Body of pancreas (tissue), 4 donors: ENCODE results near the gene CCDC73. TPM values are rescaled to one million over a fixed set of nuclear protein-coding genes. Genes with fewer than 3 reads are reported as not detected.

ENCODE experiments used
- ATAC-seq: fragments of 150-250 bp; one replicate; pipeline ENCODE4 v1.9.1; 2016
- DNase-seq, 4 donors: peaks; one replicate each; pipeline ENCODE4 v3.0.0-alpha.2; 2019
- H3K27ac ChIP-seq, 4 donors: fragments of 200-600 bp; sonication (generic); 1 replicate in 3 of 4; 2 replicates in 1 of 4; pipeline versions ENCODE4 v1.5.1 to v1.6.1; 2016 to 2019; ENCODE audit warnings: mild to moderate bottlenecking in 1 of 4, mixed read lengths in 1 of 4, moderate library complexity in 1 of 4
- H3K27me3 ChIP-seq, 2 donors: fragments of 200-600 bp; sonication (generic); one replicate each; pipeline ENCODE4 v1.6.0; 2016; ENCODE audit warnings: mild to moderate bottlenecking in 1 of 2
- H3K36me3 ChIP-seq, 2 donors: fragments of 200-600 bp; sonication (generic); replicated peaks in 1 of 2; 2 replicates each; pipeline ENCODE4 v1.5.1; 2016; ENCODE audit warnings: low read depth in 2 of 2; ENCODE audit not compliant: insufficient read depth in 1 of 2
- H3K4me1 ChIP-seq: fragments of 200-600 bp; sonication (generic); one replicate; pipeline ENCODE4 v1.6.0; 2016
- H3K4me3 ChIP-seq, 2 donors: fragments of 200-600 bp; sonication (generic); 1 replicate in 1 of 2; 2 replicates in 1 of 2; pipeline ENCODE4 v1.5.1; 2016 to 2019
- H3K9me3 ChIP-seq, 3 donors: fragments of 200-600 bp; sonication (generic); 1 replicate in 2 of 3; 2 replicates in 1 of 3; pipeline ENCODE4 v1.5.1; 2016
- POLR2A ChIP-seq, 3 donors: fragments of 450-650 bp; IDR thresholded peaks; one replicate each; pipeline ENCODE4 v1.6.1; 2016; ENCODE audit warnings: antibody characterized with exemption in 3 of 3, mild to moderate bottlenecking in 2 of 3
- WGBS, 2 donors: methylation state at CpG; one replicate each; pipeline ENCODE4 v1.1.5; 2017; 5-methylcytosine and 5-hydroxymethylcytosine counted together
- intact Hi-C: fragments of 100-400 bp; cut with DNase I; formaldehyde crosslinking; loops from one replicate; pipeline ENCODE4 v1.15.1; 2023
- total RNA-seq, 2 donors: library from RNA; depleted of rRNA; stranded (reverse); fragments of >200 nt; gene quantifications; one replicate each; pipeline ENCODE4 v1.1.0, GENCODE V29; 2016
- TF ChIP-seq, protein P1 (sequence below), 7 experiments: fragments of 450-650 bp in 4 of 7; fragments of 200-600 bp in 3 of 7; sonication (generic) in 3 of 7; IDR thresholded peaks; one replicate each; pipeline ENCODE4 v1.5.1; 2016 to 2019; ENCODE audit warnings: antibody characterized with exemption in 7 of 7

Gene CCDC73
- total RNA-seq, 2 donors from 2014 or later, result 0.26 TPM; not detected in 1

DNA sequence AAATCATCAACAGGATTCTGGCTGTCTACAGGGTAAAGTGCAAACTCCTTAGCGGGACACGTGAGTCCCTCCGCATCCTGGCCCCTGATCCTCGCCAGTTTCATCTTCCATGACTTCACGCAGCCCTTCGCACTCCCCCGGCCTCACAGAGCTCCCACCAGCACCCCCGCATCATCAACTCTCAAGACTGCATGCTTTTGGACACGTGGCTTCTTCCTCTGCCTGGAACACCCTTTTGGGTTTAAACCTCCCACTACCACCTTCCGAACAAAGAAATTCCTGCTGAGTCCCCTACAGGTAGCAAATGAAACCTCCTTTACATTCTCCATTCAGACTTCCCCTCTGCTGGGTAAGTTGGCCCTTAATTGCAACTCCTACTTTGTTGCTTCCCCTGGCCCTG lies 223.4 kb downstream of the CCDC73 start:
- intact Hi-C loops, result no loop called here
- ATAC-seq (no peak), DNase-seq (no peak)
- Histone ChIP-seq H3K36me3 (no peaks in the 10 kb centered on the region), H3K27me3 (no peaks in the 10 kb centered on the region), H3K4me3 (no peak overlapping the region), H3K27ac (no peak overlapping the region), H3K4me1 (no peaks in the 10 kb centered on the region), H3K9me3 (no peaks in the 10 kb centered on the region)
- 48 to 57% methylated on average over 10 of the region's 10 CpGs for WGBS, 2 donors
- TF ChIP-seq, protein P1, sequence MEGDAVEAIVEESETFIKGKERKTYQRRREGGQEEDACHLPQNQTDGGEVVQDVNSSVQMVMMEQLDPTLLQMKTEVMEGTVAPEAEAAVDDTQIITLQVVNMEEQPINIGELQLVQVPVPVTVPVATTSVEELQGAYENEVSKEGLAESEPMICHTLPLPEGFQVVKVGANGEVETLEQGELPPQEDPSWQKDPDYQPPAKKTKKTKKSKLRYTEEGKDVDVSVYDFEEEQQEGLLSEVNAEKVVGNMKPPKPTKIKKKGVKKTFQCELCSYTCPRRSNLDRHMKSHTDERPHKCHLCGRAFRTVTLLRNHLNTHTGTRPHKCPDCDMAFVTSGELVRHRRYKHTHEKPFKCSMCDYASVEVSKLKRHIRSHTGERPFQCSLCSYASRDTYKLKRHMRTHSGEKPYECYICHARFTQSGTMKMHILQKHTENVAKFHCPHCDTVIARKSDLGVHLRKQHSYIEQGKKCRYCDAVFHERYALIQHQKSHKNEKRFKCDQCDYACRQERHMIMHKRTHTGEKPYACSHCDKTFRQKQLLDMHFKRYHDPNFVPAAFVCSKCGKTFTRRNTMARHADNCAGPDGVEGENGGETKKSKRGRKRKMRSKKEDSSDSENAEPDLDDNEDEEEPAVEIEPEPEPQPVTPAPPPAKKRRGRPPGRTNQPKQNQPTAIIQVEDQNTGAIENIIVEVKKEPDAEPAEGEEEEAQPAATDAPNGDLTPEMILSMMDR (IDR thresholded peaks at IDR 0.05), result no peak
- TF ChIP-seq POLR2A (IDR thresholded peaks at IDR 0.05), result no peak

DNA sequence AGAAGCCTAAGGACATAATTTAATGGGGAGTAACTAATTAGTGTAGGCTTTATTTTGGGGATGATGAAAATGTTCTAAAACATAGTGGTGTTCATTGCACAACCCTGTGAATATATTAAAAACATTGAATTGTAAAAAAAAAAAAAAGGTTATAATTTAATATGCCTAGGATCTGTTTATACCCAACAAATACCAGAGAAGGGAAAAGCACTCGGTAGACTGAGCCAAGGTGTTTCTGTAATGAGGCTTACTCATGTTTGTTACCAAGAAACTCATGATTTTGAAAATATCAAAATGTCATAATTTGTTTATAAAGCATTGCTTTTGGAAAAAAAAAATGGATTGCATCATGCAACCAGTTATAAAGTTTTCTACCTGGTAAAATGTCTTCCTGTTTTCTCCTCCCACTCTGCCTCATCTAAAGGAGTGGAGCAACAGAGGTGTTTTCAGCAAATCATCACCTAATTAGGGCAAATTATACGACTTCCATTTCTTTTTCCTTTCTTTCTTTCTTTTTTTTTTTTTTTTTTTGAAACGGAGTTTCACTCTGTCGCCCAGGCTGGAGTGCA lies 225.1 kb downstream of the CCDC73 start:
- intact Hi-C loops, result no loop called here
- no peak for DNase-seq
- 51 to 60% methylated on average over 4 of the region's 4 CpGs for WGBS, 2 donors
- Histone ChIP-seq H3K27ac (no peak overlapping the region), H3K9me3 (no peaks in the 10 kb centered on the region), H3K36me3 (no peaks in the 10 kb centered on the region), H3K4me3 (no peak overlapping the region), H3K4me1 (no peaks in the 10 kb centered on the region), H3K27me3 (no peaks in the 10 kb centered on the region)
- TF ChIP-seq POLR2A (IDR thresholded peaks at IDR 0.05), result no peak
- TF ChIP-seq, protein P1 (IDR thresholded peaks at IDR 0.05), result no peak
- no peak for ATAC-seq

DNA sequence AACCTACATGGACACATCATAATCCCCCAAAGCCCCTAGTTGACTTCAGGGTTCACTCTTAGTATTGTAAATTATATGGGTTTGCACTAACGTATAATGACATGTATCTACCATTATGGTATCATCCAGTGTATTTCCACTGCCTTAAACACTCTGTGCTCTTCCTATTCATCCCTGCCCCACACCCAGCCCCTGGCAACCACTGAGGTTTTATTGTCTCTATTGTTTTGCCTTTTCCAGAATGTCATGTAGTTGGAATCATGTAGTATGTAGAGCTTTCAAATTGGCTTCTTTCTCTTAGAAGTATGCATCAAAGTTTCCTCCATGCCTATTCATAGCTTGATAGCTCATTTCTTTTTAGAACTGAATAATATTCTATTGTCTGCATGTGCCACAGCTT lies 227.3 kb downstream of the CCDC73 start:
- no peak overlapping the region for H3K4me3 ChIP-seq
- H3K9me3 ChIP-seq, result no peaks in the 10 kb centered on the region
- no peaks in the 10 kb centered on the region for H3K27me3 ChIP-seq
- ATAC-seq (no peak), DNase-seq (no peak)
- H3K27ac ChIP-seq, result no peak overlapping the region
- H3K36me3 ChIP-seq, result no peaks in the 10 kb centered on the region
- 76 to 81% methylated on average over 1 of the region's 1 CpG for WGBS, 2 donors
- no peak for TF ChIP-seq POLR2A (IDR thresholded peaks at IDR 0.05)
- TF ChIP-seq, protein P1 (IDR thresholded peaks at IDR 0.05), result no peak
- H3K4me1 ChIP-seq, result no peaks in the 10 kb centered on the region
- intact Hi-C loops, result no loop called here

DNA sequence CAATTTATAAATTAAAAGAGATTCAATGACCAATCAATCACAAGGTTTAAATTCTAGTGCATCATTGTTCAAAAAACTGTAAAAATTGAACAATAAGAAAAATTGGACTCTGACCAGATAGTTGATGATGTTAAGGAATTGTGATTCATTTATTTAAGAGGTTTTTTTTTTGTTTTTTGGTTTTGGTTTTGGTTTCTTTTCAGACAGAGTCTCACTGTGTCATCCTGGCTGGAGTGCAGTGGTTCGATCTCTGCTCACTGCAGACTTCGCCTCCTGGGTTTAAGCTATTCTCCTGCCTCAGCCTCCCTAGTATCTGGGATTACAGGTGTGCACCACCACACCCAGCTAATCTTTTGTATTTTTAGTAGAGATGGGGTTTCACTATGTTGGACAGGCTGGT lies 227.9 kb downstream of the CCDC73 start:
- no peak for TF ChIP-seq POLR2A (IDR thresholded peaks at IDR 0.05)
- TF ChIP-seq, protein P1 (IDR thresholded peaks at IDR 0.05), result no peak
- no peaks in the 10 kb centered on the region for H3K36me3 ChIP-seq
- DNase-seq (no peak), ATAC-seq (no peak)
- no peaks in the 10 kb centered on the region for H3K27me3 ChIP-seq
- WGBS, 2 donors, result 82 to 94% methylated on average over 2 of the region's 2 CpGs
- no peaks in the 10 kb centered on the region for H3K9me3 ChIP-seq
- H3K4me3 ChIP-seq, result no peak overlapping the region
- no peak overlapping the region for H3K27ac ChIP-seq
- no peaks in the 10 kb centered on the region for H3K4me1 ChIP-seq
- intact Hi-C loops, result no loop called here

DNA sequence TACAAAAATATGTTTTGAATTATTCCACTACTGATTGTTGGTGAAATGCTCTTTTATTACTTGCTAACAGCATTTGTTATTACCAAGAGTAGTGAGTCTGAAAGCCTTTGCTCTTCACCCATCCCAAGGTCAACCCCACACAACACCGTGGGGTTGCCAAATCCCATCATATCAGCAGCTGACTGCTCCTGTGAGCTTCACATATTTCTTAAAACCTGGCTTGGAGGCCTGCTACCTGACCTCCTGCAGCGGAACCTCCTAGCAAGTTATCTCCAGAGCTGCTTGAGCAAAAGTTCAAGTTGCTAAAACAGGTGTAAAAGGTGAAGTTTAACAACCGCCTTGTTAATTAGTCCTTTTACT lies 230.9 kb downstream of the CCDC73 start:
- DNase-seq (no peak), ATAC-seq (no peak)
- H3K9me3 ChIP-seq, result no peaks in the 10 kb centered on the region
- H3K27ac ChIP-seq, result no peak overlapping the region
- TF ChIP-seq, protein P1 (IDR thresholded peaks at IDR 0.05), result no peak
- TF ChIP-seq POLR2A (IDR thresholded peaks at IDR 0.05), result no peak
- no peak overlapping the region for H3K4me3 ChIP-seq
- intact Hi-C loops, result no loop called here
- WGBS, 2 donors, result 37 to 50% methylated on average over 3 of the region's 3 CpGs
- no peaks in the 10 kb centered on the region for H3K27me3 ChIP-seq
- H3K4me1 ChIP-seq, result no peaks in the 10 kb centered on the region
- H3K36me3 ChIP-seq, result no peaks in the 10 kb centered on the region
